Neural cell (in vitro differentiated cells): ENCODE data around the gene DGKD. TPM values are rescaled to one million over a fixed set of nuclear protein-coding genes. Genes with fewer than 3 reads are reported as not detected.

Source experiments
- H2AFZ ChIP-seq: fragments of 200-600, 300-800 bp; sonication (generic), shearing (Covaris generic); 2 replicates; pipeline ENCODE4 v1.6.0; 2014; ENCODE audit warnings: low read depth, mild to moderate bottlenecking, antibody characterized with exemption, low read length, moderate library complexity
- H3F3A ChIP-seq: fragments of 200-600 bp; shearing (Covaris generic); 2 replicates; pipeline ENCODE4 v1.6.1; 2016; ENCODE audit warnings: mild to moderate bottlenecking, moderate library complexity, mixed read lengths, antibody characterized with exemption, low read length; ENCODE audit not compliant: insufficient read depth, poor library complexity, severe bottlenecking
- H3K27ac ChIP-seq: fragments of 200-600, 300-800 bp; sonication (generic), shearing (Covaris generic); 2 replicates; pipeline ENCODE4 v1.5.1; 2014; ENCODE audit warnings: mild to moderate bottlenecking, low read length, moderate library complexity
- H3K27me3 ChIP-seq: fragments of 300-800, 200-600 bp; sonication (generic), shearing (Covaris generic); 2 replicates; pipeline ENCODE4 v1.6.0; 2014; ENCODE audit warnings: mild to moderate bottlenecking, low read depth, low read length, moderate library complexity; ENCODE audit not compliant: insufficient read depth
- H3K36me3 ChIP-seq: fragments of 300-800, 200-600 bp; sonication (generic), shearing (Covaris generic); 2 replicates; pipeline ENCODE4 v1.5.1; 2014; ENCODE audit warnings: mild to moderate bottlenecking, antibody characterized with exemption, low read length, moderate library complexity; ENCODE audit not compliant: insufficient read depth
- H3K4me2 ChIP-seq: fragments of 300-800, 200-600 bp; sonication (generic), shearing (Covaris generic); 2 replicates; pipeline ENCODE4 v1.6.0; 2014; ENCODE audit warnings: mild to moderate bottlenecking, low read length
- H3K4me3 ChIP-seq: fragments of 300-800, 200-600 bp; sonication (generic), shearing (Covaris generic); 2 replicates; pipeline ENCODE4 v1.5.1; 2014; ENCODE audit warnings: mild to moderate bottlenecking, low read length, moderate library complexity
- H3K79me2 ChIP-seq: fragments of 200-600 bp; shearing (Covaris generic); replicated peaks from 2 replicates; pipeline ENCODE4 v1.6.0; 2014; ENCODE audit warnings: mild to moderate bottlenecking, low read length, moderate library complexity; ENCODE audit not compliant: insufficient read depth
- H3K9ac ChIP-seq: fragments of 300-800, 200-600 bp; sonication (generic), shearing (Covaris generic); 2 replicates; pipeline ENCODE4 v1.6.1; 2016; ENCODE audit warnings: mild to moderate bottlenecking, low read length, mixed read lengths
- H3K9me2 ChIP-seq: fragments of 200-600 bp; shearing (Covaris generic); 2 replicates; pipeline ENCODE4 v1.6.1; 2016; ENCODE audit warnings: mild to moderate bottlenecking, low read length, mixed read lengths; ENCODE audit not compliant: insufficient read depth
- H3K9me3 ChIP-seq: fragments of 200-600, 300-800 bp; sonication (generic), shearing (Covaris generic); 2 replicates; pipeline ENCODE4 v1.6.1; 2016; ENCODE audit warnings: mild to moderate bottlenecking, mixed run types, low read length, moderate library complexity, mixed read lengths
- H4K20me1 ChIP-seq: fragments of 200-600 bp; shearing (Covaris generic); 2 replicates; pipeline ENCODE4 v1.6.1; 2016; ENCODE audit warnings: mild to moderate bottlenecking, mixed run types; ENCODE audit not compliant: insufficient read depth
- CTCF ChIP-seq: fragments of 450-650 bp; IDR thresholded peaks from 2 replicates; pipeline ENCODE4 v1.5.1; 2014; ENCODE audit warnings: antibody characterized with exemption, mild to moderate bottlenecking, moderate library complexity; ENCODE audit not compliant: poor library complexity, severe bottlenecking
- EP300 ChIP-seq: fragments of 450-650 bp; conservative IDR thresholded peaks from 2 replicates; pipeline ENCODE4 v1.6.1; 2014; ENCODE audit warnings: antibody characterized with exemption, mild to moderate bottlenecking, moderate library complexity; ENCODE audit not compliant: poor library complexity, severe bottlenecking
- EZH2 ChIP-seq: fragments of 200-600, 300-800 bp; shearing (Covaris generic), sonication (generic); IDR thresholded peaks from 2 replicates; pipeline ENCODE4 v1.6.1; 2014; ENCODE audit warnings: antibody characterized with exemption, low read length, borderline replicate concordance, mild to moderate bottlenecking; ENCODE audit not compliant: insufficient read depth, poor library complexity, severe bottlenecking
- POLR2AphosphoS5 ChIP-seq: IDR thresholded peaks from 2 replicates; pipeline ENCODE4 v1.6.1; 2012
- RAD21 ChIP-seq: fragments of 450-650 bp; conservative IDR thresholded peaks from 2 replicates; pipeline ENCODE4 v1.6.1; 2014; ENCODE audit warnings: antibody characterized with exemption, mild to moderate bottlenecking, moderate library complexity
- REST ChIP-seq: IDR thresholded peaks from 2 replicates; pipeline ENCODE4 v1.6.1; 2012; ENCODE audit warnings: borderline replicate concordance
- SMC3 ChIP-seq: fragments of 450-650 bp; conservative IDR thresholded peaks from 2 replicates; pipeline ENCODE4 v1.6.1; 2014; ENCODE audit warnings: antibody characterized with exemption, mild to moderate bottlenecking, moderate library complexity; ENCODE audit not compliant: poor library complexity
- polyA plus RNA-seq: library from polyadenylated mRNA; depleted of rRNA; stranded (reverse); fragments of >200 nt; gene quantifications from 2 replicates; pipeline ENCODE4 v1.2.3, GENCODE V29; 2014

DGKD gene
- polyA plus RNA-seq, 1 donor from 2014 or later = 36.4 TPM

GRCh38 chr2:233423552-233423860 lies 69.2 kb downstream of the DGKD start:
- Histone ChIP-seq H3K4me3 (no peak overlapping the region), H3K9ac (no peak overlapping the region), H4K20me1 (no peaks in the 10 kb centered on the region), H2AFZ (no peak overlapping the region), H3F3A (no peaks in the 10 kb centered on the region), H3K4me2 (no peak overlapping the region), H3K9me3 (no peaks in the 10 kb centered on the region), H3K27ac (no peak overlapping the region), H3K36me3 (no peaks in the 10 kb centered on the region), H3K9me2 (no peaks in the 10 kb centered on the region), H3K27me3 (no peaks in the 10 kb centered on the region), H3K79me2 (no peaks in the 10 kb centered on the region)
- no peak for TF ChIP-seq EZH2
- TF ChIP-seq SMC3 = no peak
- no peak for TF ChIP-seq RAD21
- no peak for TF ChIP-seq POLR2AphosphoS5
- no peak for TF ChIP-seq REST

GRCh38 chr2:233424154-233424951 lies 70.1 kb downstream of the DGKD start:
- Histone ChIP-seq H3K79me2 (no peaks in the 10 kb centered on the region), H3K9ac (no peak overlapping the region), H3K9me3 (no peaks in the 10 kb centered on the region), H3K9me2 (no peaks in the 10 kb centered on the region), H4K20me1 (no peaks in the 10 kb centered on the region), H2AFZ (no peak overlapping the region), H3F3A (no peaks in the 10 kb centered on the region), H3K27ac (no peak overlapping the region), H3K36me3 (no peaks in the 10 kb centered on the region), H3K4me2 (no peak overlapping the region), H3K27me3 (no peaks in the 10 kb centered on the region), H3K4me3 (no peak overlapping the region)
- no peak for TF ChIP-seq CTCF
- TF ChIP-seq EZH2 = no peak
- TF ChIP-seq REST = no peak
- TF ChIP-seq SMC3 = no peak
- TF ChIP-seq EP300 = no peak
